GM21447 (cell line): ENCODE results near the gene SH3PXD2A.
A peak's percentile ranks its signal among the peaks of the same experiment; 100 is the strongest.
"Not testable (repeated sequence)": the region's sequence is repeated elsewhere in the genome, so short reads cannot be mapped to it uniquely, and the experiment has no call there.

Source experiments
- ATAC-seq: cut with Tn5 transposase; IDR thresholded peaks from one replicate; pipeline ENCODE4 v1.9.1; 2021; ENCODE audit not compliant: unreplicated experiment

SH3PXD2A gene

GRCh38 chr10:103770139-103770538 is 85.2 kb downstream of the SH3PXD2A start:
- ATAC-seq, result no peak

- ATAC-seq, result no peak
These were observed 86.2 kb downstream of the SH3PXD2A start for GRCh38 chr10:103769176-103769575.

- ATAC-seq, result no peak
These were observed 87.0 kb downstream of the SH3PXD2A start for GRCh38 chr10:103768345-103768744.

- no peak for ATAC-seq
These were observed 87.6 kb downstream of the SH3PXD2A start for GRCh38 chr10:103767756-103768155.

GRCh38 chr10:103766751-103767505 is 88.4 kb downstream of the SH3PXD2A start:
- ATAC-seq, result no peak

- ATAC-seq, result no peak
These were observed 89.4 kb downstream of the SH3PXD2A start for GRCh38 chr10:103765981-103766380.

GRCh38 chr10:103765168-103765567 is 90.2 kb downstream of the SH3PXD2A start:
- no peak for ATAC-seq

GRCh38 chr10:103764296-103765088 is 90.9 kb downstream of the SH3PXD2A start:
- no peak for ATAC-seq

GRCh38 chr10:103763374-103764202 is 91.8 kb downstream of the SH3PXD2A start:
- ATAC-seq, result peak; percentile 57

GRCh38 chr10:103762916-103763315 is 92.5 kb downstream of the SH3PXD2A start:
- ATAC-seq, result no peak

- no peak for ATAC-seq
These were observed 93.2 kb downstream of the SH3PXD2A start for GRCh38 chr10:103762162-103762561.

GRCh38 chr10:103761075-103761920 is 94.1 kb downstream of the SH3PXD2A start:
- ATAC-seq, result no peak

GRCh38 chr10:103760233-103760632 is 95.1 kb downstream of the SH3PXD2A start:
- not testable (repeated sequence) for ATAC-seq

GRCh38 chr10:103759100-103759781 is 96.1 kb downstream of the SH3PXD2A start:
- ATAC-seq, result peak; percentile 44

GRCh38 chr10:103758294-103758681 is 97.1 kb downstream of the SH3PXD2A start:
- no peak for ATAC-seq

GRCh38 chr10:103757531-103758293 is 97.7 kb downstream of the SH3PXD2A start:
- ATAC-seq, result no peak

- no peak for ATAC-seq
These were observed 99.0 kb downstream of the SH3PXD2A start for GRCh38 chr10:103756277-103756869.

- no peak for ATAC-seq
These were observed 102.6 kb downstream of the SH3PXD2A start for GRCh38 chr10:103752680-103753248.
